Thyroid gland (tissue), 4 donors: ENCODE measurements around the gene TAF10. TPM values are rescaled to one million over a fixed set of nuclear protein-coding genes. Genes with fewer than 3 reads are reported as not detected.

ENCODE experiments used
- DNase-seq, 2 donors: peaks; one replicate each; pipeline ENCODE4 v3.0.0-alpha.2; 2019
- H3K27ac ChIP-seq, 3 donors: fragments of 200-600 bp; sonication (generic); 1 replicate in 2 of 3; 2 replicates in 1 of 3; pipeline ENCODE4 v1.5.1; 2016 to 2019; ENCODE audit warnings: mild to moderate bottlenecking in 1 of 3, moderate library complexity in 1 of 3
- H3K27me3 ChIP-seq: fragments of 200-600 bp; sonication (generic); one replicate; pipeline ENCODE4 v1.5.1; 2019
- H3K36me3 ChIP-seq, 2 donors: fragments of 200-600 bp; sonication (generic); one replicate each; pipeline ENCODE4 v1.5.1; 2016 to 2019
- H3K4me1 ChIP-seq, 2 donors: fragments of 200-600 bp; sonication (generic); one replicate each; pipeline ENCODE4 v1.5.1; 2017 to 2019
- H3K4me3 ChIP-seq, 3 donors: fragments of 200-600 bp; sonication (generic); replicated peaks in 1 of 3; 1 replicate in 2 of 3; 2 replicates in 1 of 3; pipeline ENCODE4 v1.5.1; 2016; ENCODE audit warnings: mild to moderate bottlenecking in 1 of 3
- H3K9me3 ChIP-seq: fragments of 200-600 bp; sonication (generic); one replicate; pipeline ENCODE4 v1.5.1; 2017
- POLR2A ChIP-seq, 2 donors: fragments of 450-650 bp; IDR thresholded peaks; one replicate each; pipeline ENCODE4 v1.6.1; 2017; ENCODE audit warnings: antibody characterized with exemption in 2 of 2, mild to moderate bottlenecking in 2 of 2, moderate library complexity in 1 of 2
- WGBS, 2 donors: methylation state at CpG; one replicate each; pipeline ENCODE4 v1.1.5; 2017; 5-methylcytosine and 5-hydroxymethylcytosine counted together
- intact Hi-C: fragments of 100-400 bp; cut with DNase I; formaldehyde crosslinking; loops from one replicate; pipeline ENCODE4 v1.15.1; 2023
- total RNA-seq, 4 donors: library from RNA; depleted of rRNA; stranded (reverse); fragments of >200 nt; gene quantifications; one replicate each; pipeline ENCODE4 v1.2.3, GENCODE V29; 2016
- TF ChIP-seq, protein P1 (sequence below), 6 experiments: fragments of 200-600 bp in 3 of 6; fragments of 450-650 bp in 3 of 6; sonication (generic) in 3 of 6; IDR thresholded peaks; one replicate each; pipeline ENCODE4 v1.5.1; 2016 to 2019; ENCODE audit warnings: antibody characterized with exemption in 6 of 6, mild to moderate bottlenecking in 2 of 6, inconsistent platforms in 1 of 6, moderate library complexity in 1 of 6

TAF10 gene
- total RNA-seq, 4 donors from 2014 or later = 96.6 to 113 (median 108) TPM

DNA sequence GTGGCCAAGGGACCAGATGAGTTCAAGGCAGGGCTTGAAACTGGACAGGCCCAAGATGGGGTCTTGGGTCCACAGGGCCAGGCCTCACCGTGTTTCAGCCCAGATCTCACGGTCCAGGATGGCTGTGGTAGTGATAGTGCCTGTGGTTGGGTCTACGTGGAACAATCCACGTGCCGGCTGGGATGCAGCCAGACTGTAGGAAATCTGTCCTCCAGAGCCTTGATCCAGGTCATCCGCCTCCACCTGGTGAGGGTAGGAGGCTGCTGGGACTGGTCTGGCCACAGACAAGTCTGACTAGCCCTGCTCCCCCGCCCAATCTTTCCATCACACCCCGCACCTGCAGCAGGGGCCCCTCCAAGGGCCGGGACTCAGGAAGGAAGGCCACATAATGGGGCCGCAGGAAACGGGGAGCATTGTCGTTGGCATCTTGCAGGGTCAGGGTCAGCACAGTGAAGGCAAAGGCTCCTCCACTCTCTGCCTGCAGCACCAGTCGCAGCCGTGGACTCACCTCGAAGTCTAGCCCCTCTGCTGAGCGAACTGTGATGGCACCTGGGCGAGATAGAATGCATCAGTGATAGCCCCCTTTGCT lies 13.9 kb upstream of the TAF10 start:
- peaks cover 0 to 3% of the 10 kb centered on the region in 2 donors for H3K36me3 ChIP-seq

DNA sequence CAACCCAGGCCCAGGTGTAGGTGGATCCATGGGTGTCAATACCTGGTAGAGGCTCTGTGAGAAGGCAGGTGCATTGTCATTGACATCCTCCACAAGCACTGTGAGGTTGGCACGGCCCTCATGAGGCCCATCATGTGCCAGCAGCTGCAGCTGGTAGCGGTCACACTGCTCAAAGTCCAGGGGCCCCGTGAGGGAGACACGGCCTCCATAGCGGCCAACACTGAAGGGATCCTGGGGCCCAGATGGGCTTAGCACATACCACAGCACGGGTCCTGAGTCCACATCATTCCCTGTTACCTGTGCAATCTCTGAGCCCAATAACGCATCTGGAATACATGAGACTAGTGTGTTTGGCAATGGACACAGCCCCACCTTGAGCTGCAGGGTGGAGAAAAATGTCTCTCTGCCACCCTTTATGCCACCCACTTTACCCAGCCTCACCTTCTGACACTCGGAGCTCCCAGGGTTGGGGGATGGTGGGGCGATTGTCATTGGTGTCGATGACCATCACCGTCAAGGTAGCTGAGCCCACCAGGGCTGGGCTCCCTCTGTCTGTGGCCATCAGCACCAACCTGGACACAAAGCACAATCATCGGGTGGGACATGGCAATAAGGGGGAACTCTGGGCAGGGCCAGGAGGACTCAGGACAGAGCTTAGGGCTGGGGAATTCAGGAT lies 13.3 kb upstream of the TAF10 start:
- Histone ChIP-seq H3K4me3 (no peak overlapping the region), H3K4me1 (peaks cover 0 to under 1% of the 10 kb centered on the region in 2 donors), H3K27ac (no peak overlapping the region), H3K9me3 (no peaks in the 10 kb centered on the region), H3K36me3 (peaks cover 0 to 3% of the 10 kb centered on the region in 2 donors), H3K27me3 (no peaks in the 10 kb centered on the region)
- DNase-seq = no peak
- intact Hi-C loops = no loop called here
- WGBS, 2 donors = 90 to 94% methylated on average over 4 to 12 of the region's 12 CpGs
- TF ChIP-seq, protein P1, sequence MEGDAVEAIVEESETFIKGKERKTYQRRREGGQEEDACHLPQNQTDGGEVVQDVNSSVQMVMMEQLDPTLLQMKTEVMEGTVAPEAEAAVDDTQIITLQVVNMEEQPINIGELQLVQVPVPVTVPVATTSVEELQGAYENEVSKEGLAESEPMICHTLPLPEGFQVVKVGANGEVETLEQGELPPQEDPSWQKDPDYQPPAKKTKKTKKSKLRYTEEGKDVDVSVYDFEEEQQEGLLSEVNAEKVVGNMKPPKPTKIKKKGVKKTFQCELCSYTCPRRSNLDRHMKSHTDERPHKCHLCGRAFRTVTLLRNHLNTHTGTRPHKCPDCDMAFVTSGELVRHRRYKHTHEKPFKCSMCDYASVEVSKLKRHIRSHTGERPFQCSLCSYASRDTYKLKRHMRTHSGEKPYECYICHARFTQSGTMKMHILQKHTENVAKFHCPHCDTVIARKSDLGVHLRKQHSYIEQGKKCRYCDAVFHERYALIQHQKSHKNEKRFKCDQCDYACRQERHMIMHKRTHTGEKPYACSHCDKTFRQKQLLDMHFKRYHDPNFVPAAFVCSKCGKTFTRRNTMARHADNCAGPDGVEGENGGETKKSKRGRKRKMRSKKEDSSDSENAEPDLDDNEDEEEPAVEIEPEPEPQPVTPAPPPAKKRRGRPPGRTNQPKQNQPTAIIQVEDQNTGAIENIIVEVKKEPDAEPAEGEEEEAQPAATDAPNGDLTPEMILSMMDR (IDR thresholded peaks at IDR 0.05) = no peak
- TF ChIP-seq POLR2A (IDR thresholded peaks at IDR 0.05) = no peak

More for the DNA sequence above, 13.9 kb upstream of the TAF10 start:
- no peak for DNase-seq
- intact Hi-C loops = no loop called here
- Histone ChIP-seq H3K27me3 (no peaks in the 10 kb centered on the region), H3K4me3 (no peak overlapping the region), H3K4me1 (peaks cover 0 to 7% of the 10 kb centered on the region in 2 donors), H3K27ac (no peak overlapping the region), H3K9me3 (no peaks in the 10 kb centered on the region)
- TF ChIP-seq POLR2A (IDR thresholded peaks at IDR 0.05) = no peak
- TF ChIP-seq, protein P1 (IDR thresholded peaks at IDR 0.05) = no peak
- WGBS, 2 donors = 94 to 97% methylated on average over 8 to 17 of the region's 17 CpGs

DNA sequence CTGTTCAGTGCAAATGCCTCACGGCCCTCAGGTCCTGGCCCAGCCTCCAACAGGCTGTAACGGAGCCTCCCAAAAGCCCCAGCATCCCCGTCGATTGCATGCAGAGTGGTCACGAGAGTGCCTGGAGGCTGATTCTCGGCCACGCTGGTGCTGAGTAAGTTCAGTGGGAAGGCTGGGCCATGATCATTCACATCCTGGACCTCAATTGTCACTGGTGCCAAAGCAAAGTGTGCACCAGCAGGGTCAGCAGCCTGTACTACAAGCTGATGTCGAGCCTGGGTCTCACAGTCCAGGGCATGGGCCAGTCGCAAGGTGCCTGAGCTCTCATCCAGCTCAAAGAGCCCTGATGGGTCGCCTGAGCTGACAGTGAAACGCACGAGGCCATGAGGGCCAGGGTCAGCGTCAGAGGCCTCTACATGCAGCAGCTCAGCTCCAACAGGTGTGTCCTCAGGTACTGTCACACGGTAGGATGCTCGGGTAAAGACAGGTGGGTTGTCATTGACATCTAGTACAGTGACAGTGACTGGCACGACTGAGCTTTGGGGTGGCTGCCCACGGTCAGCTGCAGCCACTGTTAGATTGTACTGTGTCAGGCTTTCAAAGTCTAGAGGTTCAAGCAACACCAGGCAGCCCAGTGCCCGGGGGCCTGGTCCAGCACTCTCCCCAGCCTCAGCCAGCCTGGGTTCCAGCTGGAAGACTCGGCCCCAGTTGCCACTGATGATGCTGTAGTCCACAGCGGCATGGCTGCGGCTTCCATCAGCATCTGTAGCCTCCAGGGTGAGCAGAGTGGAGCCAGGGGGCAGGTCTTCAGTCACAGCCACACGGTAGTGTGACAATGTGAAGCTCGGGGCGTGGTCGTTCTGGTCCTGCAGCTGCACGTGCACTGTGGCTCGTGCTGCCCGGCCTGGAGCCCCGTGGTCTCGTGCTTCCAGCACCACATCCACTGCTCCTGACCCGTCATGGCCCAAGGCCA lies 11.7 kb upstream of the TAF10 start:
- peaks cover 0 to 3% of the 10 kb centered on the region in 2 donors for H3K36me3 ChIP-seq
- 90 to 94% methylated on average over 14 to 30 of the region's 31 CpGs for WGBS, 2 donors
- no peak for DNase-seq

DNA sequence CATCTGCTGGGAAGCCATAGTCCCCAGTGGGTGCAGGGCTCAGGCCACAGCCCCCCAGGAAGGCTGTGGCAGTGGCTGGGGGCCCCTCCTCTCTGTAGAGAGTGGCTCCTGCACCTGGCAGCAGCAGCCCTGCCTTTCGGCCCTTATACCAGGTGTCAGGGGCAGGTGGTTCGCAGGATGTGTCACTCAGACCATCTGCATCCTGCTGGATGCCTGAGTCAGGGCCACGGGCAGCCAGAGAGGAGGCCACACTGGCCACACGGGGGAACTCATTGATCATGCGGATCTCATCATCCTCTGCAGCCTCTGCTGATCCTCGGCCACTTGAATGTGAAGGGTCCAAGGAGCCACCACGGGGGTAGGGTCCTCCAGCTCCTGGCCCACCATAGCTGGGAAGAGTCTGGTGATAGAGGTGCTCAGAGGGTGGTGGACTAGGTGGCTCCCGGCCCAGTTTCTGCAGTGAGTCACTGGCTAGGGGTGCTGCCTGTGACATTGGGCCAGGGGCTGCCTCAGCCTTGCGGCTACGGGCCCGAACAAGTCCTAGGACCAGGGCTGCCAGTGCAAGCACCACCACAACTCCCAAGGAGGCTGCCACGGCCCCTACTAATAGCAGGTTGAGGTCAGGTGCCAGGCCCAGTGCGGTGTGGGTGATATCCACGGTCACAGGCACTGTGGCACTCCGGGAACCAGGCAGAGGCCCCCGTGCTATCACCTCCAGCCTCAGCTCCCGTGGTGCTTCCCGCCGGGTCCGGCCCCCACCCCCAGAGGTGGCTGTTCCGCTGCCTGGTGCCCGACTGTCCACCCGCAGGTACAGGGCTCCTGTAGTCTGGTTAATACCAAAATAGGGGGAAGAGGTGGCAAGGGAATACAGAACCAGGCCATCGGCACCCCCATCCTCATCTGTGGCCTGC lies 10.5 kb upstream of the TAF10 start:
- WGBS, 2 donors = 81 to 87% methylated on average over 12 to 22 of the region's 24 CpGs
- Histone ChIP-seq H3K36me3 (peaks cover 0 to 3% of the 10 kb centered on the region in 2 donors), H3K4me1 (peaks cover 12 to 15% of the 10 kb centered on the region in 2 donors), H3K4me3 (no peak overlapping the region), H3K27me3 (no peaks in the 10 kb centered on the region), H3K27ac (no peak overlapping the region), H3K9me3 (no peaks in the 10 kb centered on the region)
- intact Hi-C loops = no loop called here
- TF ChIP-seq, protein P1 (IDR thresholded peaks at IDR 0.05) = no peak
- TF ChIP-seq POLR2A (IDR thresholded peaks at IDR 0.05) = no peak
- DNase-seq = no peak

More for the DNA sequence above, 11.7 kb upstream of the TAF10 start:
- no peak for TF ChIP-seq POLR2A (IDR thresholded peaks at IDR 0.05)
- TF ChIP-seq, protein P1 (IDR thresholded peaks at IDR 0.05) = no peak
- Histone ChIP-seq H3K9me3 (no peaks in the 10 kb centered on the region), H3K4me1 (peaks cover under 1 to 6% of the 10 kb centered on the region in 2 donors), H3K4me3 (no peak overlapping the region), H3K27ac (no peak overlapping the region), H3K27me3 (no peaks in the 10 kb centered on the region)
- intact Hi-C loops = no loop called here
